ENCODE data around the gene KLF13.

The KLF13 gene

GRCh38 chr15:31362886-31363285 lies 36.3 kb downstream of the KLF13 start:
- DNase-seq (ENCODE audit: low read depth in 2 of 2), result no peak

- DNase-seq (ENCODE audit: low read depth in 2 of 2), result no peak
Measured at GRCh38 chr15:31364301-31365031, 37.8 kb downstream of the KLF13 start.

- no peak for DNase-seq (ENCODE audit: low read depth in 2 of 2)
Measured at GRCh38 chr15:31365032-31365654, 38.5 kb downstream of the KLF13 start.

- DNase-seq (ENCODE audit: low read depth in 2 of 2), result peak; percentile 53 to 64
Measured at GRCh38 chr15:31365655-31366127, 39.1 kb downstream of the KLF13 start.

- no peak for DNase-seq (ENCODE audit: low read depth in 2 of 2)
Measured at GRCh38 chr15:31366169-31366734, 39.6 kb downstream of the KLF13 start.

GRCh38 chr15:31367021-31367729 lies 40.5 kb downstream of the KLF13 start:
- DNase-seq (ENCODE audit: low read depth in 2 of 2), result no peak

- DNase-seq (ENCODE audit: low read depth in 2 of 2), result no peak
Measured at GRCh38 chr15:31367730-31368344, 41.2 kb downstream of the KLF13 start.

- no peak for DNase-seq (ENCODE audit: low read depth in 2 of 2)
Measured at GRCh38 chr15:31369727-31370126, 43.1 kb downstream of the KLF13 start.

GRCh38 chr15:31371520-31372240 lies 45.0 kb downstream of the KLF13 start:
- DNase-seq (ENCODE audit: low read depth in 2 of 2), result no peak

GRCh38 chr15:31372635-31373091 lies 46.0 kb downstream of the KLF13 start:
- DNase-seq (ENCODE audit: low read depth in 2 of 2), result no peak

- DNase-seq (ENCODE audit: low read depth in 2 of 2), result no peak
Measured at GRCh38 chr15:31373096-31373865, 46.6 kb downstream of the KLF13 start.

- no peak for DNase-seq (ENCODE audit: low read depth in 2 of 2)
Measured at GRCh38 chr15:31373970-31374369, 47.3 kb downstream of the KLF13 start.

- DNase-seq (ENCODE audit: low read depth in 2 of 2), result no peak
Measured at GRCh38 chr15:31374489-31374888, 47.9 kb downstream of the KLF13 start.

GRCh38 chr15:31374986-31375385 lies 48.4 kb downstream of the KLF13 start:
- no peak for DNase-seq (ENCODE audit: low read depth in 2 of 2)

GRCh38 chr15:31375772-31376171 lies 49.1 kb downstream of the KLF13 start:
- no peak for DNase-seq (ENCODE audit: low read depth in 2 of 2)

GRCh38 chr15:31376511-31376910 lies 49.9 kb downstream of the KLF13 start:
- no peak for DNase-seq (ENCODE audit: low read depth in 2 of 2)

GRCh38 chr15:31377030-31377429 lies 50.4 kb downstream of the KLF13 start:
- DNase-seq (ENCODE audit: low read depth in 2 of 2), result no peak

GRCh38 chr15:31378363-31378903 lies 51.8 kb downstream of the KLF13 start:
- DNase-seq (ENCODE audit: low read depth in 2 of 2), result no peak

- no peak for DNase-seq (ENCODE audit: low read depth in 2 of 2)
Measured at GRCh38 chr15:31379042-31379441, 52.4 kb downstream of the KLF13 start.

- DNase-seq (ENCODE audit: low read depth in 2 of 2), result no peak
Measured at GRCh38 chr15:31379577-31379976, 52.9 kb downstream of the KLF13 start.

Measured in stimulated activated CD8-positive, alpha-beta memory T cell treated with anti-CD3 and anti-CD28 coated beads, Interleukin-2, amount 100 ng/mL, for 1 hour (primary cell).